HepG2 (cell line): ENCODE results near the gene ZNF189. TPM values are rescaled to one million over a fixed set of nuclear protein-coding genes. Genes with fewer than 3 reads are reported as not detected.

Source experiments
- ATF6 ChIP-seq: sonication (generic); formaldehyde crosslinking; conservative IDR thresholded peaks from 2 replicates; pipeline ENCODE4 v1.4.0; 2020; ENCODE audit warnings: missing genetic modification reagents
- CEBPG ChIP-seq: IDR thresholded peaks from 2 replicates; pipeline ENCODE4 v1.6.1; 2016
- CHD4 ChIP-seq: fragments of 200-600 bp; sonication (generic); IDR thresholded peaks from 2 replicates; pipeline ENCODE4 v1.7.0; 2017; ENCODE audit warnings: mild to moderate bottlenecking, low read length, borderline replicate concordance
- CSRNP2 ChIP-seq: sonication (generic); formaldehyde crosslinking; conservative IDR thresholded peaks from 2 replicates; pipeline ENCODE4 v1.8.0; 2022; ENCODE audit warnings: low read depth, missing genetic modification reagents
- EED ChIP-seq: sonication (generic); formaldehyde crosslinking; IDR thresholded peaks from 2 replicates; pipeline ENCODE4 v1.5.0; 2020; ENCODE audit warnings: mild to moderate bottlenecking, missing genetic modification reagents
- ETS1 ChIP-seq: sonication (generic); formaldehyde crosslinking; IDR thresholded peaks from 2 replicates; pipeline ENCODE4 v1.4.0; 2020; ENCODE audit warnings: missing genetic modification reagents
- GPBP1L1 ChIP-seq: sonication (generic); formaldehyde crosslinking; IDR thresholded peaks from 2 replicates; pipeline ENCODE4 v1.5.0; 2020; ENCODE audit warnings: mild to moderate bottlenecking, missing genetic modification reagents
- HOXA7 ChIP-seq: sonication (generic); formaldehyde crosslinking; IDR thresholded peaks from 2 replicates; pipeline ENCODE4 v1.8.1; 2022; ENCODE audit warnings: mild to moderate bottlenecking, missing genetic modification reagents, moderate library complexity
- ZFX ChIP-seq: sonication (generic); formaldehyde crosslinking; IDR thresholded peaks from 2 replicates; pipeline ENCODE4 v1.4.0; 2020; ENCODE audit warnings: mild to moderate bottlenecking, low read depth, missing genetic modification reagents, moderate library complexity
- ZHX1 ChIP-seq: sonication (generic); formaldehyde crosslinking; IDR thresholded peaks from 2 replicates; pipeline ENCODE4 v1.8.1; 2022; ENCODE audit warnings: low read depth, mild to moderate bottlenecking, missing genetic modification reagents
- ZIK1 ChIP-seq: sonication (generic); formaldehyde crosslinking; IDR thresholded peaks from 2 replicates; pipeline ENCODE4 v1.5.0; 2020; ENCODE audit warnings: mild to moderate bottlenecking, low read depth, missing genetic modification reagents, borderline replicate concordance
- ZMAT5 ChIP-seq: sonication (generic); formaldehyde crosslinking; IDR thresholded peaks from 2 replicates; pipeline ENCODE4 v1.5.0; 2020; ENCODE audit warnings: mild to moderate bottlenecking, low read depth, missing genetic modification reagents, borderline replicate concordance
- ZNF12 ChIP-seq: sonication (generic); formaldehyde crosslinking; IDR thresholded peaks from 2 replicates; pipeline ENCODE4 v1.5.0; 2020; ENCODE audit warnings: missing genetic modification reagents
- ZNF280B ChIP-seq: sonication (generic); formaldehyde crosslinking; IDR thresholded peaks from 2 replicates; pipeline ENCODE4 v1.5.0; 2020; ENCODE audit warnings: missing genetic modification reagents, mild to moderate bottlenecking, borderline replicate concordance
- ZNF530 ChIP-seq: sonication (generic); formaldehyde crosslinking; IDR thresholded peaks from 2 replicates; pipeline ENCODE4 v1.5.0; 2020; ENCODE audit warnings: low read depth, mild to moderate bottlenecking, missing genetic modification reagents
- ZNF879 ChIP-seq: sonication (generic); formaldehyde crosslinking; IDR thresholded peaks from 2 replicates; pipeline ENCODE4 v1.8.1; 2023; ENCODE audit warnings: missing genetic modification reagents
- ZSCAN30 ChIP-seq: sonication (generic); formaldehyde crosslinking; IDR thresholded peaks from 2 replicates; pipeline ENCODE4 v1.5.0; 2020; ENCODE audit warnings: mild to moderate bottlenecking, missing genetic modification reagents
- polyA plus RNA-seq, 8 experiments: library from polyadenylated mRNA; depleted of rRNA in 3 of 8; stranded (reverse) in 7 of 8; unstranded in 1 of 8; fragments of >200 nt; fragmentation: Illumina TruSeq in 4 of 8; extraction: Trizol in 4 of 8; gene quantifications; 2 replicates each; pipeline versions ENCODE4 v1.2.1 to v1.2.3, GENCODE V29; 2011 to 2016; ENCODE audit warnings: low read depth in 4 of 8, missing spikeins in 1 of 8, mixed read lengths in 1 of 8; ENCODE audit not compliant: insufficient read depth in 1 of 8
- total RNA-seq, 5 experiments: library from RNA; depleted of rRNA; stranded (reverse); fragments of >200 nt; fragmentation: Illumina TruSeq; extraction: Trizol; gene quantifications; 2 replicates each; pipeline ENCODE4 v1.2.3, GENCODE V29; 2016; ENCODE audit warnings: low read depth in 1 of 5

ZNF189 gene
- total and polyA plus RNA-seq, 2 of the 13 experiments (the other 11 are each of a cell fraction or from before 2014, with no cell fraction given) = 8.4 to 50.0 TPM

- TF ChIP-seq ZNF12 (CRISPR knock-in tag) = no peak
- no peak for TF ChIP-seq ZHX1 (CRISPR knock-in tag)
- no peak for TF ChIP-seq ZFX (CRISPR knock-in tag)
- no peak for TF ChIP-seq ZSCAN30 (CRISPR knock-in tag)
- peak; percentile 96 for TF ChIP-seq CEBPG
- no peak for TF ChIP-seq EED (CRISPR knock-in tag)
- no peak for TF ChIP-seq ZNF879
- no peak for TF ChIP-seq GPBP1L1 (CRISPR knock-in tag)
- no peak for TF ChIP-seq ZNF530 (CRISPR knock-in tag)
- TF ChIP-seq ETS1 (CRISPR knock-in tag) = no peak
- TF ChIP-seq CSRNP2 (CRISPR knock-in tag) = no peak
- TF ChIP-seq HOXA7 = no peak
- TF ChIP-seq ZMAT5 (CRISPR knock-in tag) = no peak
- no peak for TF ChIP-seq ATF6 (CRISPR knock-in tag)
- peak; percentile 73; the same call in 1 of the 2 replicates for TF ChIP-seq CHD4
- no peak for TF ChIP-seq ZIK1 (CRISPR knock-in tag)
- TF ChIP-seq ZNF280B (CRISPR knock-in tag) = no peak
Observed at GRCh38 chr9:101445353-101446029, 46.8 kb downstream of the ZNF189 start (continued).
